ENCODE measurements around the gene UBA1.
A peak's percentile ranks its signal among the peaks of the same experiment; 100 is the strongest.

Gene UBA1

GRCh38 chrX:47190445-47191269, 3.0 kb upstream of the UBA1 start:
- peak; percentile 70 for DNase-seq

- DNase-seq: peak; percentile 39
These were observed 2.3 kb upstream of the UBA1 start for GRCh38 chrX:47191331-47191730.

- DNase-seq: no peak
These were observed 1.7 kb upstream of the UBA1 start for GRCh38 chrX:47191806-47192401.

- DNase-seq: no peak
These were observed 662 bp downstream of the UBA1 start for GRCh38 chrX:47194194-47194787.

- no peak for DNase-seq
These were observed 2.5 kb downstream of the UBA1 start for GRCh38 chrX:47196098-47196497.

GRCh38 chrX:47197526-47197925, 3.9 kb downstream of the UBA1 start:
- no peak for DNase-seq

GRCh38 chrX:47198026-47198686, 4.5 kb downstream of the UBA1 start:
- DNase-seq: no peak

- DNase-seq: no peak
These were observed 5.1 kb downstream of the UBA1 start for GRCh38 chrX:47198687-47199080.

GRCh38 chrX:47199286-47199685, 5.7 kb downstream of the UBA1 start:
- no peak for DNase-seq

- DNase-seq: no peak
These were observed 6.9 kb downstream of the UBA1 start for GRCh38 chrX:47200385-47201150.

GRCh38 chrX:47201345-47201944, 7.8 kb downstream of the UBA1 start:
- DNase-seq: no peak

GRCh38 chrX:47202316-47202715, 8.7 kb downstream of the UBA1 start:
- no peak for DNase-seq

GRCh38 chrX:47202877-47203276, 9.2 kb downstream of the UBA1 start:
- no peak for DNase-seq

- no peak for DNase-seq
These were observed 11.3 kb downstream of the UBA1 start for GRCh38 chrX:47204970-47205369.

GRCh38 chrX:47206316-47206715, 12.7 kb downstream of the UBA1 start:
- no peak for DNase-seq

- DNase-seq: no peak
These were observed 14.5 kb downstream of the UBA1 start for GRCh38 chrX:47208108-47208507.

GRCh38 chrX:47209508-47210238, 16.0 kb downstream of the UBA1 start:
- DNase-seq: no peak

GRCh38 chrX:47210661-47211425, 17.2 kb downstream of the UBA1 start:
- DNase-seq: no peak

GRCh38 chrX:47212381-47213293, 19.0 kb downstream of the UBA1 start:
- DNase-seq: no peak
